Subcutaneous adipose tissue (tissue), 4 donors: Measurements from ENCODE around the gene KIAA1217. TPM values are rescaled to one million over a fixed set of nuclear protein-coding genes. Genes with fewer than 3 reads are reported as not detected.

ENCODE experiments used
- CTCF ChIP-seq: fragments of 450-650 bp; IDR thresholded peaks from one replicate; pipeline ENCODE4 v1.5.1; 2016; ENCODE audit warnings: low read depth, mild to moderate bottlenecking, control low read depth, antibody characterized with exemption, moderate library complexity
- total RNA-seq, 4 donors: library from RNA; depleted of rRNA; stranded (reverse); fragments of >200 nt; gene quantifications; one replicate each; pipeline ENCODE4 v1.1.0, GENCODE V29; 2016

KIAA1217 gene
- total RNA-seq, 4 donors from 2014 or later, result 10.7 to 91.6 (median 27.5) TPM

- no peak for TF ChIP-seq CTCF
These were observed 130.4 kb downstream of the KIAA1217 start for GRCh38 chr10:24339387-24339786.

GRCh38 chr10:24340446-24340845 is 131.5 kb downstream of the KIAA1217 start:
- no peak for TF ChIP-seq CTCF

- no peak for TF ChIP-seq CTCF
These were observed 131.9 kb downstream of the KIAA1217 start for GRCh38 chr10:24340883-24341282.

GRCh38 chr10:24341371-24341770 is 132.4 kb downstream of the KIAA1217 start:
- TF ChIP-seq CTCF, result no peak

GRCh38 chr10:24341897-24342296 is 133.0 kb downstream of the KIAA1217 start:
- no peak for TF ChIP-seq CTCF

- no peak for TF ChIP-seq CTCF
These were observed 134.7 kb downstream of the KIAA1217 start for GRCh38 chr10:24343686-24344085.

- TF ChIP-seq CTCF, result no peak
These were observed 135.3 kb downstream of the KIAA1217 start for GRCh38 chr10:24344279-24344678.
